Ectodermal cell (in vitro differentiated cells): ENCODE measurements around the gene USF2.

Experiments used
- H3K27ac ChIP-seq: 2 replicates; pipeline ENCODE4 v1.7.0; 2013; ENCODE audit warnings: mild to moderate bottlenecking, low read depth, low read length; ENCODE audit not compliant: insufficient read depth, poor library complexity, severe bottlenecking
- H3K27me3 ChIP-seq: 2 replicates; pipeline ENCODE4 v1.7.0; 2013; ENCODE audit warnings: mild to moderate bottlenecking, low read length; ENCODE audit not compliant: insufficient read depth, control insufficient read depth, poor library complexity, severe bottlenecking
- H3K36me3 ChIP-seq: one replicate; pipeline ENCODE4 v1.7.0; 2013; ENCODE audit warnings: low read length; ENCODE audit not compliant: control insufficient read depth, insufficient read depth
- H3K4me1 ChIP-seq: one replicate; pipeline ENCODE4 v1.7.0; 2013; ENCODE audit warnings: low read length; ENCODE audit not compliant: control insufficient read depth, insufficient read depth
- H3K4me3 ChIP-seq: 2 replicates; pipeline ENCODE4 v1.7.0; 2013; ENCODE audit warnings: low read depth, low read length, control low read depth; ENCODE audit not compliant: insufficient read depth
- H3K9me3 ChIP-seq: 2 replicates; pipeline ENCODE4 v1.7.0; 2013; ENCODE audit warnings: mild to moderate bottlenecking, low read length, moderate library complexity; ENCODE audit not compliant: control insufficient read depth
- WGBS, 2 experiments: methylation state at CpG; one replicate each; pipeline ENCODE4 v1.1.7; 2013; ENCODE audit warnings: missing lambda C conversion rate in 2 of 2; 5-methylcytosine and 5-hydroxymethylcytosine counted together

The USF2 gene

GRCh38 chr19:35266520-35267352 lies 2.0 kb upstream of the USF2 start:
- Histone ChIP-seq H3K9me3 (no peaks in the 10 kb centered on the region), H3K27me3 (no peaks in the 10 kb centered on the region), H3K27ac (no peak overlapping the region), H3K4me3 (peak overlapping the region; percentile 45), H3K4me1 (peaks cover 26% of the 10 kb centered on the region), H3K36me3 (peaks cover 30% of the 10 kb centered on the region)
- WGBS, 2 experiments = 81 to 85% methylated on average over 39 of the region's 39 CpGs

- H3K9me3 ChIP-seq = no peaks in the 10 kb centered on the region
- H3K27me3 ChIP-seq = no peaks in the 10 kb centered on the region
- H3K27ac ChIP-seq = peak overlapping the region; percentile 30
- 34% methylated on average over 40 of the region's 40 CpGs for WGBS, 2 experiments
- H3K36me3 ChIP-seq = peaks cover 29% of the 10 kb centered on the region
- H3K4me3 ChIP-seq = peak overlapping the region; percentile 45
- H3K4me1 ChIP-seq = peaks cover 20% of the 10 kb centered on the region
These were observed 1.4 kb upstream of the USF2 start for GRCh38 chr19:35267353-35267817.

GRCh38 chr19:35267818-35268535 lies 785 bp upstream of the USF2 start:
- 0% methylated on average over 99 to 100 of the region's 100 CpGs for WGBS, 2 experiments
- no peaks in the 10 kb centered on the region for H3K27me3 ChIP-seq

GRCh38 chr19:35269438-35270117 lies 816 bp downstream of the USF2 start:
- peak overlapping the region; percentile 45 for H3K4me3 ChIP-seq
- peaks cover 20% of the 10 kb centered on the region for H3K4me1 ChIP-seq
- no peaks in the 10 kb centered on the region for H3K27me3 ChIP-seq
- H3K9me3 ChIP-seq = no peaks in the 10 kb centered on the region
- H3K36me3 ChIP-seq = peaks cover 34% of the 10 kb centered on the region
- no peak overlapping the region for H3K27ac ChIP-seq
- 4% methylated on average over 66 of the region's 66 CpGs for WGBS, 2 experiments

More at GRCh38 chr19:35267818-35268535, 785 bp upstream of the USF2 start:
- no peaks in the 10 kb centered on the region for H3K9me3 ChIP-seq
- H3K4me1 ChIP-seq = peaks cover 20% of the 10 kb centered on the region
- H3K4me3 ChIP-seq = peak overlapping the region; percentile 45
- H3K36me3 ChIP-seq = peaks cover 25% of the 10 kb centered on the region
- peak overlapping the region; percentile 30 for H3K27ac ChIP-seq

GRCh38 chr19:35270381-35270811 lies 1.6 kb downstream of the USF2 start:
- 94 to 95% methylated on average over 16 of the region's 16 CpGs for WGBS, 2 experiments
- peaks cover 20% of the 10 kb centered on the region for H3K4me1 ChIP-seq
- H3K9me3 ChIP-seq = no peaks in the 10 kb centered on the region

GRCh38 chr19:35271546-35271945 lies 2.8 kb downstream of the USF2 start:
- no peak overlapping the region for H3K4me3 ChIP-seq
- H3K4me1 ChIP-seq = peaks cover 16% of the 10 kb centered on the region
- no peaks in the 10 kb centered on the region for H3K27me3 ChIP-seq
- no peaks in the 10 kb centered on the region for H3K9me3 ChIP-seq
- WGBS, 2 experiments = 93 to 97% methylated on average over 7 of the region's 7 CpGs
- H3K27ac ChIP-seq = no peak overlapping the region
- H3K36me3 ChIP-seq = peaks cover 37% of the 10 kb centered on the region

More at GRCh38 chr19:35270381-35270811, 1.6 kb downstream of the USF2 start:
- no peak overlapping the region for H3K27ac ChIP-seq
- peaks cover 40% of the 10 kb centered on the region for H3K36me3 ChIP-seq
- peak overlapping the region; percentile 45 for H3K4me3 ChIP-seq
- no peaks in the 10 kb centered on the region for H3K27me3 ChIP-seq

GRCh38 chr19:35272122-35272719 lies 3.5 kb downstream of the USF2 start:
- Histone ChIP-seq H3K36me3 (peaks cover 40% of the 10 kb centered on the region), H3K9me3 (no peaks in the 10 kb centered on the region), H3K27ac (no peak overlapping the region), H3K27me3 (no peaks in the 10 kb centered on the region), H3K4me3 (no peak overlapping the region), H3K4me1 (peaks cover 9% of the 10 kb centered on the region)
- 96% methylated on average over 16 of the region's 16 CpGs for WGBS, 2 experiments

GRCh38 chr19:35272954-35273649 lies 4.3 kb downstream of the USF2 start:
- no peaks in the 10 kb centered on the region for H3K27me3 ChIP-seq
- H3K9me3 ChIP-seq = no peaks in the 10 kb centered on the region
- H3K4me1 ChIP-seq = peaks cover 8% of the 10 kb centered on the region
- H3K36me3 ChIP-seq = peaks cover 40% of the 10 kb centered on the region
- WGBS, 2 experiments = 90% methylated on average over 10 of the region's 10 CpGs
- no peak overlapping the region for H3K27ac ChIP-seq
- no peak overlapping the region for H3K4me3 ChIP-seq

- Histone ChIP-seq H3K4me1 (peaks cover 8% of the 10 kb centered on the region), H3K27me3 (no peaks in the 10 kb centered on the region), H3K27ac (no peak overlapping the region), H3K4me3 (no peak overlapping the region), H3K36me3 (peaks cover 40% of the 10 kb centered on the region), H3K9me3 (no peaks in the 10 kb centered on the region)
- 86% methylated on average over 14 of the region's 14 CpGs for WGBS, 2 experiments
These were observed 5.0 kb downstream of the USF2 start for GRCh38 chr19:35273686-35274259.
